Measurements from ENCODE around the gene CCDC47.
"Not testable (repeated sequence)": the region's sequence is repeated elsewhere in the genome, so short reads cannot be mapped to it uniquely, and the experiment has no call there.

CCDC47 gene

DNA sequence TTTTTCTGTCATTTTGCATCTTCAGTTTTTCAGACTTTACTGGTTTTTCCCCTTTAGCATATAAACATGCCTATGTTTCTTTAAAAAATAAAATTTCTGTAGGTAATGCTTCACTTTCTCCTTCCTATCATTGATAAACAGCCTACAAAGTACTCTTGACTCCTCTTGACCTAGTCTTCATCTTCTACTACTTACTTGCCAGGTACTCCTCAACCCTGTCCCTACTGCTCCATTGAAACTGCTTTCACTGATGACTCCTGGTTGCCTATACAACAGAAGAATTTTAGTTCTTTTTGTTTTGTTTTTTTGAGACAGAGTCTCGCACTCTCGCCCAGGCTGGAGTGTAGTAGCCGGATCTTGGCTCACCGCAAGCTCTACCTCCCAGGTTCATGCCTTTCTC, 7.5 kb upstream of the CCDC47 start:
- no peak for DNase-seq

DNA sequence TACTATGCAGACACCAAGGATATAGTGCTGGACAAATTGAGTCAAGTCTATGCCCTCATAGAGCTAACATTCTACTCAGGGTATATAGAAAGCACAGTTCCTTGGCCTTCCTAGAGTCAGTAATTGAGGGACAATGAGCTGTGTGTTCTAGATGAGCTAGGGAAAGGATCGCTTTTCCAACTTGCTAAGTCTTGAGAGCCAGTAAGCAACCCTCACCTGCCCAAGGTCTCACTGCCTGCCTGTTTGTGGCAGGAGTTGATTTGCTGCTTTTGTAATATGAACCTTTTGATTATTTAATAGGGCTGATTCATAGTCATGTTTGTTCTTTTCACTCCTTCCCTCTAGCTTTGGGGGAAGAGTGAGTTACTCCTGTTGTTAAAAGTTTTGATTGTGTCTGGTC, 7.1 kb upstream of the CCDC47 start:
- no peak for DNase-seq

DNA sequence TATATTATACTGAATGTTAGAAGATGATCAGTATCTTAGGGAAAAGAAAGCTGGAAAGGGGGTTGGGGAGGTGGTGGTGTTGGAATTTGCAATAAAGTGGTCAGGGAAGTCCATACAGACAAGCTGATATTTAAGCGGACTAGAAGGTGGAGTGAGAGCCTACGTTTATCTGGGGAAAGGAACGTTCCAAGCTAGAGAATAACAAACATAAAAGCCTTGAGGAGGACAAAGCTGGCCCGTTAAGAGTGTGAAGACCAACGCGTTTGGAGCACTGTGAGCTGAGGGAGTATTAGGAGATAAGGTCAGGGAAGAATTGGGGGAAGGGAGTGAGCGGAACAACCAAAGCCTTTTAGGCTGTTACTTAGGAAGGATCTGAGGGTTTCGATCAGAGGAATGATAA, 2.0 kb upstream of the CCDC47 start:
- DNase-seq = no peak

GRCh38 chr17:63774969-63775265, 1.5 kb upstream of the CCDC47 start:
- DNase-seq = peak; percentile 22

DNA sequence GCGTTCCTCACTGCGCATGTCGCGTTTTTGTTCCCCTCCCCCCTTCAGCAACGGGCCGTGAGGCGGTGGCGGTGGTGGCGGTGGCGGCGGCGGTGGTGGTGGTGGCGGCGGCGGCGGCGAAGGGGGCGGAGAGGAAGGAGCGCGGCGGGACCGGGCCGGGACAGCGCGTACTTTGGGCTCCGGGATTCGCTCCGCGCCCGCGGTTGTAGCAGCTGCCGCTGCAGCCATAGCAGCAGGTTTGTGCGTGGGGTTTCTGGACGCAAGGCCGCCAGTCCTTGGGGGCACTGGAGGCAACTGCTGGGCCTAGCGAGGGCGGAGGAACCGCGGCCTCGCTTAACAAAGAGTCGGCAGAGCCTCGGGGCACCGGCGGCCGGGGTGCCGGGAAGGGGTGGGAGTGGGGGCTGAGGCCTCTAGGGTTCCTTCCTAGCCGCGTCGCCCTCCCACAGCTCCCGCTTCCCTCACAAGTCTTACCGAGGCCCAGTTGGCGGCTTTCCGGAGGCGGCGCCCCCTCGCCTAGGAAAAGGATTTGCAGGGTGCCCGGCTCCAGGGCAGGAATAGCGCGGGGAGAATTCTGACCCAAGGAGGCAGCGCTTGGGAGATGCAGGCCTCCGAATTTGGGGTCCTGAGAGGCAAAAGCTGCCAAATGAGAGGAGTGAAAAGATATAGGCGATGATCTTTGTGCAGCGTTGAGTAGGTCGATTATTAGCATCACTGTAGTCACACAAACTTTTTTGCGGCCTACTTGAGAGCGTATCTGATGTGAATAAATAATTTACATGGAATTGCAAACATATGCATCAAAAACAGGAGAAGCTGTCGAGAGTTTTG, 958 bp upstream of the CCDC47 start, which contains the start of gene DDX42:
DDX42 (plus strand) TSS at position 30 of the 828 bp plus-strand sequence. CDS start 12,880 bp downstream, outside the sequence.
- no peak for DNase-seq

DNA sequence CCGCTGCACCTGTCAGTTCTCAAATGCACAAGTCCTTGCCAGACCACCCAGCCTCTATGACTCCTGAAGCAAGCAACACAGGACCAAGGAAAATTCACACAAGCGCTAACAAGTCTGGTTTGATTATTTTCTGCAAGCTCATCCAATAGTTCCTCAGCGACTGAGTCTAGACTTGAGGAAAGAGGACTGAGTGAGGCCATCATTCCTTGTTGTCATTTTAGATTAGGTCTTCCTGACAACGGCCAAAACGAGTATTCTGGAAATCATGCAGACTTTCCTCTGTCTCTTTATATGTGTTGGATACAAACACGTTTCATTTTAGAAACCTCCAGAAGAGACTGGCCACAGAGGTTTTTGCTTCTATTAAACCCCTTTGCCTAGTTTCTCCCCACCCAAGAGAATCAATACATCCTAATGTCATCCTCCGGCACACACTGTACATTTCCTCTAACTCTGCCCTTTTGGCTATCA, 561 bp downstream of the CCDC47 start:
- no peak for DNase-seq

DNA sequence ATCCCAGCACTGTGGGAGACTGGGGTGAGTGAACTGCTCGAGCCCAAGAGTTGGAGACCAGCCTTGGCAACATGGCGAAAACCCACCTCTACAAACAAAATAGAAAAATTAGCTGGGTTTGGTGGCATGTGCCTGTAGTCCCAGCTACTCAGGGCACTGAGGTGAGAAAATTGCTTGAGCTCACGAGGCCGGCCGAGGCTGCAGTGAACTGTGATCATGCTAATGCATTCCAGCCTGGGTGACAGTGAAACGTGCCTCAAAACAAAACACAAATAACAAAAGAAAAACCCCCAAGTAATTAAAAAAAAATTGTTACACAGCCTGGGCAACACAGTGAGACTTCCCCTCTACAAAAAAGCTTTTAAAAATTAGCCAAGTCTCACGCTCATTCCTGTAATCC, 5.0 kb downstream of the CCDC47 start:
- no peak for DNase-seq

GRCh38 chr17:63766754-63767153, 6.6 kb downstream of the CCDC47 start:
- DNase-seq = no peak

- DNase-seq = no peak
These were observed 8.7 kb downstream of the CCDC47 start for GRCh38 chr17:63764716-63765115.

GRCh38 chr17:63762161-63763078, 11.0 kb downstream of the CCDC47 start:
- DNase-seq = no peak

DNA sequence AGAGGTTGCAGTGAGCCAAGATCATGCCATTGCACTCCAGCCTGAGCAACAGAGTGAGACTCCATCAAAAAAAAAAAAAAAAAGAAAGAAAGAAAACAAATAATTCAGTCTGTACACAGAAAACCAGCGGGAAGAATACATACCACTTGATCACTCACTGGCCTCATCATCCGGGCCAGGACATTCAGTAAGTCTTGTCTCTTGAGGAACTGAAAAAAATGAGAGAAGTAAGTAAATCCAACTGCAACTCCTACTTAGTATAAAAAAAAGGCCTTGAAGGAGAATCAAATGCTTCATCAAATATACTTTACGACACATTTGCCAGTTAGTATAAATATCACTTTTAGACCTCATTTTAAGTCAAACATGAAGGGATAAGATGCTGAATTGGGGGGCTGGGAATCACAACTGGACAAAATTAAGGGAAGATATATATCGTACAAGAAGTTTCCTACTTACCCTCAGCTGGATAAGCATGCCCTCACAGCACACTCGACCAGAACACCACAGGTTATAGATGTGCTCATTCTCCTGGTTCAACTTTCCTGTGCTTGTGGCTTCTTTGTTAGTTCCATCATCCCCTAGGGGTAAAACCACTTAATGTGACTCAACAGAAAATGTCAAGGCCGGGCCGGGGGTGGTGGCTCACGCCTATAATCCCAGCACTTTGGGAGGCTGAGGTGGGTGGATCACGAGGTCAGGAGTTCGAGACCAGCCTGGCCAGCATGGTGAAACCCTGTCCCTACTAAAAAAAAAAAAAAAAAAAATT, 12.4 kb downstream of the CCDC47 start:
- no peak for DNase-seq

DNA sequence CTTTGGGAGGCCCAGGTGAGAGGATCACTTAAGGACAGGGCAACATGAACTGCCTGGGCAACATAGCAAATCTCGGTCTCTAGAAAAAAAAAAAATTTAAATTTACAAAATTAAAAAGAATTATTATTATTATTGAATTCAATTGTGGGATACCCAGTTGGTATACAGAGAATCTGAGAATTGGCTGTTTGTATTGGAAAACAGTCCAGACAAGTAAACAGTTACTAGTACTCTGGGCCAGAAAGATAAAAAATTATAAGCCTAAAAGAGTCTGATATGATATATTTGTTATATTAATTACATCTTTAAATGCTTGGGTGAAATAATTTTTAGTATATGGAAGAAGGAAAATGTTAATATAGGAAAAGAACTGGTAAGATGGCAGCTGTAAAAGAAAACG, 15.0 kb downstream of the CCDC47 start:
- no peak for DNase-seq

- DNase-seq = no peak
These were observed 19.4 kb downstream of the CCDC47 start for GRCh38 chr17:63754046-63754445.

GRCh38 chr17:63753215-63753614, 20.2 kb downstream of the CCDC47 start:
- DNase-seq = no peak

DNA sequence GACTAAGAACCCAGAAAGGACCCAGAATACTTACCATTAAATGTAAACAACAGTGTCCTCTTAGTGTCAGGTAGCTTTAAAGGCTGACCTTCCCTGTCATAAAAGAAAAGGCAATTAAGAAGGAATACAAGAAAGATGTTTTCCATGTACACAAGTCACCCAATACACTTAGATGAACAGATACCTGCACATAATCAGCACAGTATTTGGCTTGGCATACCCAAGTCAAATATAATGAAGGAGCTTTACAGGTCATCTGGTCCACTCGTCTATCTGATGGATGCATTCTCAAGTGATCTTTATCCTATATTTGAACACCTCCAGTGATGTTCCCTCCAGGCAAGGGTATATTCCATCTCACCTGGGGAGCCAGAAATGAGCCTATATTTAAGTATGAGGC, 20.7 kb downstream of the CCDC47 start:
- DNase-seq = no peak

GRCh38 chr17:63751806-63752205, 21.6 kb downstream of the CCDC47 start:
- DNase-seq = peak; percentile 43

DNA sequence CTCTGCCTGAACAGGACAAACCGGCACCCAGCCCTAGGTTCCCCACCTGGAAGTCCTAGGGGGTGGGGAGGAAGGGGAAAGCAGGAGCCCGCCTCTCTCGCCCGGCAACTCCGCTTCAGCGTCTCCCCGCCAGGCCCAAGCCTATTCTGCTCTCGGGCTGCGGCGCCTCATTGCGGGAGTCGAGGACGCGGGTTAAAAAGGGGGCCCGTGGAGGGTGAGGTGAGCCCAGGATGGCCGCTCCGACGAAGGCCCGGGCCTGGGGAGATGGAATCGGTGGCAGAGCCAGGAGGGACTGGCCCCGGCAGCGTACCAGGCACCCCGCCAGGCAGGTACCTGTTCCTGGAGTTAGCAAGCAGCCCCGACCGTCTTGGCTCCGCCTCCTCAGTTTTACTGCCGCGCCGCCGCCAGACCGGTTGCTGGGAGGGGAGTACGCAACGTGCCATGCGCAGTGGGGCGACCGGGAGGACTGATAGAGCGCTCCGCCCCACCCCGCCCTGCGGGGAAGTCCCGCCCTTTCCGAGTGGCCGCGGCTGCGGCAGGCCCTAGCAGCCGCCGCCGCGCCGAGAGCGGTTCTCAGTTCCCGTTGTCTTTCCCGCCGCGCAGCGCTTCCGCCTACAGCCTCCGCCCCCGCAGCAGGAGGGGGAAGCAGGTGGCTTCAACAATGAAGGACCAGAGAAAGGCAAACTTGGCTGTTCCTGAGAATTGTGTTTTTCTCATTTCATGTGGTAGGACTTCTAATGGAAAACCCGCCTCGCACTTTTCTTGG, 31.8 kb downstream of the CCDC47 start, which contains the start of gene STRADA:
STRADA (minus strand) TSS at position 392 of the 766 bp plus-strand sequence. CDS start 13,430 bp downstream, outside the sequence.
- peak; percentile 99 for DNase-seq

DNA sequence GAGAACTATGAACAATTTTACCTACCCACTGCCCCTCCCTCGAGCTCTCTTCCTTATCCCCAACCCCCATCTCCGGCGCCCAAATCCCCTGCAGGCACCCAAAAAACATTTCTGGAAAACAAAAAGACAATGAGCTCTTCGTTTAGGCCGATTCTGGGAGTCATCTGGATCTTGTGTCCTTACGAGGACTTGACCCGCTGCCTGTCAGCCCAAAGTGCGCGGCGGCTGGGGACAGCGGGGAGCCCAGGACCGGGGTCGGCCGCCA, 32.3 kb downstream of the CCDC47 start:
- DNase-seq = no peak

GRCh38 chr17:63740464-63741142, 32.8 kb downstream of the CCDC47 start:
- DNase-seq = peak; percentile 18

GRCh38 chr17:63735691-63736090, 37.7 kb downstream of the CCDC47 start:
- DNase-seq = no peak

DNA sequence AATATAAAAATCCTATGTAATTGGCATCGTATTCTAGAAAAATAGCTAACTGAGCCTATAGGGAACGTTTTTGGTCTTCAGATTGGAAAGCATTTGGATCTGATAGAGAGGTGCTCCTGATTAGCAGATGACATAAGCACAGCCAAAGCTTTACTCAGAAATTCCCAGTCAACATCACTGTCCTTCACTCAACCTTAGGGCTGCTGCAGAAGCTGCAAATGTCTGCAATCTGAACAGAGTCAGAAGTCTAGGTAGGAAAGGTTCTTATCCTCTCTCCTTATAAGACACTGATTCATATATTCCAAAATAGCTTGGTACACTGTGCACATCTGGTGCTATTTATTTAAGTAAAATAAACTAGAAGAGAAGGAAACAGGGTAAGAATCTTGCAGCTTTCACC, 51.0 kb downstream of the CCDC47 start:
- no peak for DNase-seq

DNA sequence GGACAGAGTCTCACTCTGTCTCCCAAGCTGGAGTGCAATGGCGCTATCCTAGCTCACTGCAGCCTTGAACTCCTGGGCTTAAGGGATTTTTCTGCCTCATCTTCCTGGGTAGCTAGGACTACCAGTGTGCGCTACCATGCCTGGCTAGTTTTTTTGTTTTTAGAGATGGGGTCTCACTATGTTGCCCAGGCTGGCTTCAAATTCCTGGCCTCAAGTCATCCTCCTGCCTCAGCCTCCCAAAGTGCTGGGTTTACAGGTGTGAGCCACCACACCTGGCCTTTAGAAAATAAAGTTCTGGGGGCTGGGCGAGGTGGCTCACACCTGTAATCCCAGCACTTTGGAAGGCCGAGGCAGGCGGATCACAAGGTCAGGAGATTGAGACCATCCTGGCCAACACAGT, 53.2 kb downstream of the CCDC47 start:
- DNase-seq = not testable (repeated sequence)
